Lower lobe of right lung (tissue), 2 donors: ENCODE measurements around the gene GALNT9. TPM values are rescaled to one million over a fixed set of nuclear protein-coding genes. Genes with fewer than 3 reads are reported as not detected.

ENCODE experiments used
- ATAC-seq, 2 donors: fragments of 200-7000 bp; cut with Tn5 transposase; one replicate each; pipeline ENCODE4 v1.9.1; 2020 to 2022; ENCODE audit warnings: mild to moderate bottlenecking in 2 of 2, moderate library complexity in 2 of 2
- DNase-seq: peaks from one replicate; pipeline ENCODE4 v3.0.0-alpha.2; 2020
- H3K27ac ChIP-seq: fragments of 200-600 bp; one replicate; pipeline ENCODE4 v1.8.0; 2022
- H3K27me3 ChIP-seq: fragments of 200-600 bp; one replicate; pipeline ENCODE4 v1.8.0; 2022; ENCODE audit warnings: low read depth
- H3K36me3 ChIP-seq: fragments of 200-600 bp; one replicate; pipeline ENCODE4 v1.8.0; 2022; ENCODE audit warnings: mild to moderate bottlenecking
- H3K4me1 ChIP-seq: fragments of 200-600 bp; one replicate; pipeline ENCODE4 v1.8.0; 2022
- H3K4me3 ChIP-seq: fragments of 200-600 bp; one replicate; pipeline ENCODE4 v1.8.0; 2022; ENCODE audit warnings: mild to moderate bottlenecking
- H3K9me3 ChIP-seq: fragments of 200-600 bp; one replicate; pipeline ENCODE4 v1.8.0; 2022
- intact Hi-C: fragments of 100-400 bp; cut with DNase I; formaldehyde crosslinking; loops from one replicate; pipeline ENCODE4 v1.11.0; 2022
- total RNA-seq: library from RNA; stranded (reverse); fragmentation: NEBNext Ultra II Directional; extraction: Animal tissue kit (Norgen Biotek cat#: 25700); gene quantifications from one replicate; pipeline ENCODE4 v1.2.1, GENCODE V29; 2021
- TF ChIP-seq, protein P1 (sequence below): fragments of 200-600 bp; IDR thresholded peaks from one replicate; pipeline ENCODE4 v1.8.0; 2022; ENCODE audit warnings: antibody characterized with exemption, mild to moderate bottlenecking
- donor health status: DM: no; HTN: yes; CAD: no; lungs with severe emphysema.

GALNT9 gene
- total RNA-seq, 1 donor from 2014 or later: not detected

DNA sequence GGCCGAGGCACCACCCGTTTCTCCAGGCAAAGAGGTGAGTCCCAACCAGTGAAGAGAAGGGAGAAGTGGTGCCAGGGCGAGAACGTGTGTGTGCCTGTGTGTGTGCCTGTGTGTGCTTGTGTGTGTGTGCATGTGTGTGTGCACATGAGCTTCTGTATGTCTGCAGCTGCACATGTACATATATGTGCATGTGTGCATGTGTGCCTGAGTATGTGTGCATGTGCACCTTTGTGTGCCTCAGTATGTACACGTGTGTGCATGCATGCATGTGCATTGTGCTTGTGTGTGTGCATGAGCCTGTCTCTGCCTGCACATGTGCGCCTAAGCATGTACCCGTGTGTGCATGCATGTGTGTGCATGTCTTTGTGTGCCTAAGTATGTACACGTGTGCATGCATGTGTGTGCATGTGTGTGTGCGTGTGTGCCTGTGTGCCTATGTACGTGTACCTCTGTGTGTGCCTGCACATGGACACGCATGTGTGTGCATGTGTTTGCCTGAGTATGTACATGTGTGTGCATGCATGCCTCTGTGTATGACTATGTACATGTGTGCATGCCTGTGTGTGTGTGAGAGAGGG is 5.9 kb upstream of the GALNT9 start:
- TF ChIP-seq, protein P1, sequence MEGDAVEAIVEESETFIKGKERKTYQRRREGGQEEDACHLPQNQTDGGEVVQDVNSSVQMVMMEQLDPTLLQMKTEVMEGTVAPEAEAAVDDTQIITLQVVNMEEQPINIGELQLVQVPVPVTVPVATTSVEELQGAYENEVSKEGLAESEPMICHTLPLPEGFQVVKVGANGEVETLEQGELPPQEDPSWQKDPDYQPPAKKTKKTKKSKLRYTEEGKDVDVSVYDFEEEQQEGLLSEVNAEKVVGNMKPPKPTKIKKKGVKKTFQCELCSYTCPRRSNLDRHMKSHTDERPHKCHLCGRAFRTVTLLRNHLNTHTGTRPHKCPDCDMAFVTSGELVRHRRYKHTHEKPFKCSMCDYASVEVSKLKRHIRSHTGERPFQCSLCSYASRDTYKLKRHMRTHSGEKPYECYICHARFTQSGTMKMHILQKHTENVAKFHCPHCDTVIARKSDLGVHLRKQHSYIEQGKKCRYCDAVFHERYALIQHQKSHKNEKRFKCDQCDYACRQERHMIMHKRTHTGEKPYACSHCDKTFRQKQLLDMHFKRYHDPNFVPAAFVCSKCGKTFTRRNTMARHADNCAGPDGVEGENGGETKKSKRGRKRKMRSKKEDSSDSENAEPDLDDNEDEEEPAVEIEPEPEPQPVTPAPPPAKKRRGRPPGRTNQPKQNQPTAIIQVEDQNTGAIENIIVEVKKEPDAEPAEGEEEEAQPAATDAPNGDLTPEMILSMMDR: no peak
- Histone ChIP-seq H3K4me3 (no peak overlapping the region), H3K36me3 (no peaks in the 10 kb centered on the region), H3K9me3 (no peaks in the 10 kb centered on the region), H3K27ac (no peak overlapping the region), H3K4me1 (no peaks in the 10 kb centered on the region), H3K27me3 (peaks cover 70% of the 10 kb centered on the region)
- DNase-seq (no peak), ATAC-seq (no peak)
- intact Hi-C loops: no loop called here

DNA sequence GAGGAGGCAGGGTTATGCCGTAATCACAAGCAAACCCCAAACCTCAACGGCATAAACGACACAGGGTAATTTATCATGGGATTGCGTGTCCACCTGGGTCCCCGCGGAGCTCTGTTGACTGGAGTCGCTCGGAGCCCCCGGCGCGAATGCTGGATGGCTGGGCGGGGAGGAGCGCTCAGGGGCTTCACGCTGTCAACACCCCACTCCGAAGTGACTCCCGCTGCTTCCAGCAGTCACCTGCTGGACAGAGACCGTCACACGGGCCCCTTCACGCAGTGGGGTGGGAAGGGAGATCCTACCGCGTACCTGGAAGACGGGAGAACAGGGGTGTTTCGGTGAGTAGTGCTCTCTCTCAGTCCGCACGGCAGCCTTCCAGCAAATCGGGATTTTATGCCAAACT is 4.4 kb upstream of the GALNT9 start:
- DNase-seq (no peak), ATAC-seq (no peak)
- Histone ChIP-seq H3K4me1 (no peaks in the 10 kb centered on the region), H3K36me3 (no peaks in the 10 kb centered on the region), H3K27ac (no peak overlapping the region), H3K27me3 (peaks cover 71% of the 10 kb centered on the region), H3K9me3 (no peaks in the 10 kb centered on the region), H3K4me3 (no peak overlapping the region)
- TF ChIP-seq, protein P1: no peak
- intact Hi-C loops: no loop called here

DNA sequence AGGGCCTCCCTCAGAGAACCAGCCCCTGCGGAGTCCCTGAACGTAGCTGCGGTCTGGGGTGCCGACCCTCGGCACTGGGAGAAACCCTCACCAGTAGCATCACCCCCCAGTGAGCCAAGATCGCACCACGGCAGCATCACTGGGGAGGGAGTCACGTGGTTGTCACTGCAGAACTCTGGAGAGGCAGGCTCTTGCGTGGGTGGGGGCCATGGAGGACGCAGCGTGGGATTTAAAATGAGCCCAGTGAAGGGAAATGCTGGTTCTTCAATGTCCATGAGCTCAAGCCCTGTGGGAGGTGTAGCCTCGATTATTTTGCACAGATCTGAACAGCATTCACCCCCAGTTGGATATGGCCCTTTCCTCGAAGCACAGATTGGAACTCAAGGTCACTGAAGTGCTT is 3.9 kb upstream of the GALNT9 start:
- no peak for ATAC-seq
- no peak overlapping the region for H3K4me3 ChIP-seq
- intact Hi-C loops: no loop called here
- DNase-seq: no peak
- peaks cover 72% of the 10 kb centered on the region for H3K27me3 ChIP-seq
- H3K27ac ChIP-seq: no peak overlapping the region
- H3K36me3 ChIP-seq: no peaks in the 10 kb centered on the region
- H3K4me1 ChIP-seq: peaks cover 1% of the 10 kb centered on the region
- TF ChIP-seq, protein P1: no peak
- H3K9me3 ChIP-seq: no peaks in the 10 kb centered on the region

DNA sequence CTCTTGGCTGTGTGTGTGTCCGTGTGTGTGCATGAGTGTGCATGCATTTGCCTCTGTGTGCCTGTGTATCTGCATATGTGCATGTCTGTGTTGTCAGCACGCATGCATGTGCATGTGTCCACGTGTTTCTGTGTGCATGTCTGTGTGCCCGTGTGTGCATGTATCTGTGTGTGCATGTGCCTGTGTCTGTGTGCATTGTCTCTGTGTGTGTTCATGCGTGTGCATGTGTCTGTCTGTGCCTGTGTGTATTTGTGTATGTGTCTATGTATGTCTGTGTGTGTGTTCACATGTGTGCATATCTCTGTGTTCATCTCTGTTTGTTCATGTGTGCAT is 1.1 kb upstream of the GALNT9 start:
- peaks cover 72% of the 10 kb centered on the region for H3K27me3 ChIP-seq
- no peaks in the 10 kb centered on the region for H3K36me3 ChIP-seq
- H3K4me1 ChIP-seq: peaks cover 7% of the 10 kb centered on the region
- intact Hi-C loops: no loop called here
- H3K9me3 ChIP-seq: no peaks in the 10 kb centered on the region
- TF ChIP-seq, protein P1: no peak
- no peak for DNase-seq
- no peak overlapping the region for H3K27ac ChIP-seq
- no peak overlapping the region for H3K4me3 ChIP-seq
- ATAC-seq: no peak

DNA sequence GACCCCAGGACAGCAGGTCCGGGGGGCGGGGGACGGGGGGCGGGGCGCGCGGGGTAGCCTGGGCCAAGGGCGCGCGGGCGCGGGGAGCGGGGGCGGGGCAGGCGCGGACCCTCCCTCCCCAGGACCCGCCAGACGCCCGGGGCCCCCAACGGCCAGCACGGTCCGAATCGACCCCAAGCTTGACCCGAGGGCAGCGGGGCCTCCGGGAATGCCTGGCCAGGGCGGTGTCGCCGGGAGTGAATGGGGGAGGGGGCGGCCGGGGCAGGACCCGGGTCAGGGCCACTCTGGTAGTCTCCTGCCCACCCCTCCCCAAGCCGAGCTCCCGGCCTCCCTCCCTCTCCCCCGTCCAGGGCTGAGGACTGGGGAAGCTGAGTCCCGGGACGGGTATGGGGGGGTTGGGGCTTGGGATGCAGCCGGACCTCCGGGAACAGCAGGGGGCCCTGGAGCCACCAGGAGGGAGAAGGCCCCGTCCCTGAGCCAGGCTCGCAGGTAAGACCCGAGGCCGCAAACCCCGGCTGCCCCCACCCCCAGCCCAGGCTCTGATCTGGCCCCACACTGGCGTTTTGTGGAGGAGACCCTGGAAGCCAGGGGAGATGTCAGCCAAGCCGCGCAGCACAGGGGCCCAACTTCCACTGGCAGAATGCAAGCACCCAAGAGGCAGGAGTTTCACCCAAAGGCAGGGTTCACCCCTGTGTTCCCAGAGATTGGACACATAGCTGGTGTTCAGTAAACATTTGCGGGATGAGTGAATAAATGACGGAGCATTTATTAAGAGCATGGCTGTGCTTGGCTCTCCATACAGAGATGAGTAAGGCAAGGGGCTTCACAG is 545 bp upstream of the GALNT9 start:
- Histone ChIP-seq H3K9me3 (no peaks in the 10 kb centered on the region), H3K36me3 (no peaks in the 10 kb centered on the region), H3K27ac (no peak overlapping the region), H3K4me1 (peaks cover 7% of the 10 kb centered on the region), H3K4me3 (no peak overlapping the region), H3K27me3 (peaks cover 78% of the 10 kb centered on the region)
- no peak for DNase-seq
- intact Hi-C loops: no loop called here
- no peak for ATAC-seq
- TF ChIP-seq, protein P1: no peak
